GM12801 (cell line): Measurements from ENCODE around the gene KAZN.

ENCODE experiments used
- TF ChIP-seq, protein P1 (sequence below): IDR thresholded peaks from one replicate; pipeline ENCODE4 v1.5.1; 2011; ENCODE audit warnings: control low read depth; ENCODE audit not compliant: insufficient read length; ENCODE audit errors: extremely low read depth

The KAZN gene

DNA sequence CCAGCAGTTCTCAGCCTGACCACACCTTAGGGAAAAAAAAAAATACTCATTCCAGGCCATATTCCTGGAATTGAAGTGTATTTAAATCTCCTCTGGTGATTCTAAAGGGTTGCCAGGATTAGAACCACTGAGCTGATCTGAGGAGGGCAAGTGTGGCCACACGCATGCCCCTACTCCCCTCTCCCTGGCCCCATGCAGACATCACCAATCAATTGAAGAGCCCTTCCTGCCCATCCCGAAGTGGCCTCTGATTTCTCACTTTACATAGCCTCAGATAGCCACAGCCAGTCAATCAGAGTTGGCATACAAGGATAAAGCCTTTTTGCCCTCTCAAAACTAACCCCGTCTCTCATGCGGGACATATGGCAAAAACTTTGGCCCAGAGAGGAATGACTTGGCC is 470.5 kb downstream of the KAZN start:
- TF ChIP-seq, protein P1, sequence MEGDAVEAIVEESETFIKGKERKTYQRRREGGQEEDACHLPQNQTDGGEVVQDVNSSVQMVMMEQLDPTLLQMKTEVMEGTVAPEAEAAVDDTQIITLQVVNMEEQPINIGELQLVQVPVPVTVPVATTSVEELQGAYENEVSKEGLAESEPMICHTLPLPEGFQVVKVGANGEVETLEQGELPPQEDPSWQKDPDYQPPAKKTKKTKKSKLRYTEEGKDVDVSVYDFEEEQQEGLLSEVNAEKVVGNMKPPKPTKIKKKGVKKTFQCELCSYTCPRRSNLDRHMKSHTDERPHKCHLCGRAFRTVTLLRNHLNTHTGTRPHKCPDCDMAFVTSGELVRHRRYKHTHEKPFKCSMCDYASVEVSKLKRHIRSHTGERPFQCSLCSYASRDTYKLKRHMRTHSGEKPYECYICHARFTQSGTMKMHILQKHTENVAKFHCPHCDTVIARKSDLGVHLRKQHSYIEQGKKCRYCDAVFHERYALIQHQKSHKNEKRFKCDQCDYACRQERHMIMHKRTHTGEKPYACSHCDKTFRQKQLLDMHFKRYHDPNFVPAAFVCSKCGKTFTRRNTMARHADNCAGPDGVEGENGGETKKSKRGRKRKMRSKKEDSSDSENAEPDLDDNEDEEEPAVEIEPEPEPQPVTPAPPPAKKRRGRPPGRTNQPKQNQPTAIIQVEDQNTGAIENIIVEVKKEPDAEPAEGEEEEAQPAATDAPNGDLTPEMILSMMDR = no peak

DNA sequence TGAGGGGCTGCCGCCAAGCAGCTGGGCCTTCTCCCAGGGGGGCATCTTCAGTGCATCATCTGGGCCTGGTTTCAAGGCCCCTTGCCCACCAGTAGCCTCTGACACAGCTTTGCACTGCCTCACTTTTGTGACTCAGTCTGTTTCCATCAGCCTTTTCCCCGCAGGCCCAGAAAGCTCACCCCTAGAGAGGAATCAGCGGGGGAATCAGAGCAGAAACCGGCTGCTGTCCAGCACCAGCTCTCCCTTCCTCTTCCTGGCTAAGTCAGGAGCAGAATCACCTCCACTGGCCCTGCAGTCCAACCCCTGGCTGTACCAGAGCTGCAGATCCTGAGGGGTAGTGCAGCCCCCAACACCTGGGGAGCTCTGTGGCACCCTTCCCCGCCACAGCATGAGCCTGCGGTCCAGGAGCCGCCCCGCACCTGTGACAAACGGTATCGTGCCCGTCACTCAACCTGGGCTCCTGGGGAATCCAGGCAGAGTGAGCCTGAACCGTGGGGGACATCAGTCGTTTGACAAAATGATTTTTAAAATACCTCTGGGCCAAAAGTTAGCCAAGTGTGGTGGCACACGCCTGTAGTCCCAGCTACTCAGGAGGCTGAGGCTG is 471.8 kb downstream of the KAZN start:
- TF ChIP-seq, protein P1 = no peak

DNA sequence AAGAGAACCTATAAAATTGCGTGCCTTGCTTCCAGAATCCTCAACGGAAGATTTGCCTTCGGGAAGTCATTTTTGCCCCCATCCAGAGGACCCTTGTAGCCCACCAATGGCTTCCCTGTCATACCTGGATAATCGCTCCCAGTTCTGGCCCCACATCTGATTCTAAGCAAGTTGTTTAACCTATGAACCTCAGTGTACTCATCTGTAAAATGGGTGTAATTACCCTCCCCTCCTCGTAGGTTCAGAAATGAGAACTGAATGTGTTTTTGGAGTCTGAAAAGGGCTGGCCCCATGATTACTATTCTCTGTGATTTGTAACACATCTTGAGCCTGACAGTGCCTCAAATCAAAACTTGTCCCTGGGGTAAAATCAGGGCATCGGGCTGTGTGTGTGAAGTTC is 473.5 kb downstream of the KAZN start:
- TF ChIP-seq, protein P1 = no peak

DNA sequence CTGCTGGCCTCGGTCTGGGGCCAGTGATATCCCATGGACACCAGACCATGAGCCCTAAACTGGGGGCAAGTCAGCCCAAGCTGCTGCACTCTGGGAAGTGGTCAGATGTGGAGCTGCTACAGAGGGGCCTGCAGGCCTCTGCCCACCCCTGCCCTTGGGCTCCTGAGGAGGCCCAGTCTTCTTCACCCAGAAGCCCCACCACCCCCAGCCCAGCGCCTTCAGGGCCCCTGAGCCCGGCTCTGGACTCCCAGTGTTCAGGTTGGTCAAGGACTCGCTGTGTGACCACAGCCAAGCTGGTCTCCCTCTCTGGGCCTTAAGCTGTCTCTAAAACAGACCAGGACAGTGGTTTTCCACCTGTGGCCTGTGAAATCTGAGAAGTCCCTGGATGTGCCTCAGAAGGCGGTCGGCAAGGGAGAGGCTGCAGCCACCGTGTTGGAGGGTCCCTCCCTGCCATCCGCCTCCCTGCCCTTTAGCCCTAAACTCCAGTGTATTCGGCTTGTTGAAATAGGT is 475.4 kb downstream of the KAZN start:
- TF ChIP-seq, protein P1 = no peak

DNA sequence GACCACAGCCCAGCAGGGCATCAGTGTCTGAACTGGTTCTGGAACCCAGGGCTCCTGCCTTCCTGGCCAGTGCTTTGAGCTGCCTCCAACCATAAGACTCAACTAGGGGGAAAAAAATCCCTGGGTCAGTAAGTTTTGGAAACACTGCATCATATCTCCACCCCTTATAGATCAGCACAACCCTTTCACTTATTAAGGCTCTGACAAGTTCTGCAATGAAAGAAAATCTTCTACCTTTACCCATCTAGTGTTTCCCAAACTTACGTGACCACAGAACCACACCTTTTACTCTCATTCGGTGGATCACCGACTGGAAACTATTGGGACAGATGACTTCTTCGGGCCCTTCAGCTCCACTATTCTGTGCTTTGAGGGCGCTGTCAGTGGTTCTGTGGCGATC is 476.7 kb downstream of the KAZN start:
- TF ChIP-seq, protein P1 = no peak

DNA sequence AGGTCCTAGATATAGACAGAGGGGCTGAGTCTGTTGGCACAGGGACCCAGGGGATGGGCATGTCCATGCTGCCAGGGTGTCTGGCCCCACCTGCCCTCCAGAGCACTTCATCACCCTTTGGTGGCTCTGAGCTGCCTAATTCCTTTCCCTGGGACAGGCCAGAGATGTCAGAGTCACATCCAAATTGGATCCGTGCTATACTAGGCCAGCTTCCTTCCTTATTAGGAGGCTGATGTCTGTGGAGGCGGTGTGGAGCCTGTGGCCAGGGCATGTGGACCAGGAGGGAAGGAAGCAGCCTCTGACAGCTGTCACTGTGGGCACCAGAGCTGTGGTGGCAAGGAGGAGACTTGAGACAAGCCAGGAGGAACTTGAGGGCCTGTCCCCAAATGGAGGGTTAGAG is 477.3 kb downstream of the KAZN start:
- TF ChIP-seq, protein P1 = no peak

DNA sequence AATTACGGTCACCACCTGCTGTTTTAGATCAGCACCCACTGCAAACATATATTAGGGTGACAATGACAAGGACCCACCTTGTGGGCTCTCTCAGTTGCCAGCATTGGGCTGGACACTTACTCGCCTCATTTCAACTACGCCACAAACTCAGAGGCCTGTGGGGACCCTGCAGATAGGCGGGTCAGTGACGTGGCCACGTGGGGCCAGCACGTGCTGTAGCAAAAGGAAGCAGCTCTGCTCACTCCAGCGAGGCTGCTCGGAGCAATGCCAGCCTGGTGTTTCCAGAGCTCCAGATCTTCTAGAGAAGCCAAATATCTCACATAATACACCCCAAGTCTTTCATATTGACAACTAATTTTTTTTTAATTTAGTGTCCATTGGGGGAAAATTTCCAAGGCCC is 478.3 kb downstream of the KAZN start:
- TF ChIP-seq, protein P1 = no peak
